HG02943 (cell line): ENCODE results near the gene B3GNT7.
"Not testable (repeated sequence)": the region's sequence is repeated elsewhere in the genome, so short reads cannot be mapped to it uniquely, and the experiment has no call there.

ENCODE experiments used
- ATAC-seq: cut with Tn5 transposase; IDR thresholded peaks from one replicate; pipeline ENCODE4 v1.9.1; 2021; ENCODE audit warnings: mild to moderate bottlenecking, low read depth, moderate library complexity; ENCODE audit not compliant: unreplicated experiment

B3GNT7 gene

DNA sequence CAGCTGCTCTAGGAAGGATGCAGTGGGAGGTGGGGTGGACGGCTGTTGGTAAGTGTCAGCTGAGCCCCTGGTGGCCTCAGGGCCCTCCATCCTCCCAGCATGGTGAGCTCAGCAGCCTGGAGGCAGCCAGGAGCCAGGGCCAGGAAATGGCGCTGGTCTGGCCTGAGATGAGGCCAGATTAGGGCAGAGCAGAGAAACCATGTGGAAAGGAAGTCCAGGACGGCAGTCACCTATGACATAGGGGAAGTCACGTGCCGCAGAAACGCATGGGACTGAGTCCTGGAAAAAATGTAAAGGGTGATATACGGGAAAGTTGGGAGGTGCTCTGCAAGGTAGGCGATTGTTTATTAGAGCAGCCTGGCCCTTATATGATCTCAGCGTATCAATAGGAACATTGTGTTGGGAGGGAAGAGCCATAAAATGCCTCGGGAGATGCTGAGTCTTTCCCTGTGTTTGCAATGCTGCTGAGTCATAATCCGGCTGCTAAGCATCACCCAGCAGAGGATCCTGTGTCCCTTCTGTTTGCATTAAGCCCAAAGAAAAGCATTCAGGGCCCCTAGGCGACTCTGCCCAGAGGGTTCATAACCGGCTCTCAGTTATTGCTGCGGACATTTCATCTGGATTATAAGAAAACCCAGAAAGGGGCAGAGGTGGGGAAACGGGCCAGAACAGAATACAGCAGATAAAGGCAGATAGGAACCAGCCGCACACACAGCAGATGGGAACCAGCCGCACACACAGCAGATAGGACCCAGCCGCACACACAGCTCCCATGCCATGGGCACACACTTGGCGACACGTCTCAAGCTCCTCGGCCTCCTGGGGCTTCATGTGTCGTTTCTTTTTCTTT is 30.3 kb upstream of the B3GNT7 start:
- ATAC-seq = no peak

- ATAC-seq = no peak
Measured at GRCh38 chr2:231367178-231367577, 28.3 kb upstream of the B3GNT7 start.

- no peak for ATAC-seq
Measured at GRCh38 chr2:231369580-231370428, 25.7 kb upstream of the B3GNT7 start.

DNA sequence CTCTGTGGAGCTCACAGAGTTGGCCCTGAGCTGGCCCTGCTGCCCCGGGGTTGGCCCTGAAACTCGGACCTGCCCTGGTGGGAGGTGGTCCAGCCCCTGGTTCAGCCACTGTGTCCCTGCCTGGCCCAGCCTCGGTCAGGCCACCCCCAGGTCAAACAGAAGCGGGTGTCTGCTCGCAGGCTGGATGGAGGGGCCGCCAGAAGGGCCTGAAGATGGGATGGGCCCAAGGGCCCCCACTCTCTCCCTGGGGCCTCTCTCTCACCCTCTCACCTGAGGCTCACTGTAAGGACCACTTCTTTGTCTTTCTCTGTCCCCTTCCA is 25.1 kb upstream of the B3GNT7 start:
- no peak for ATAC-seq

DNA sequence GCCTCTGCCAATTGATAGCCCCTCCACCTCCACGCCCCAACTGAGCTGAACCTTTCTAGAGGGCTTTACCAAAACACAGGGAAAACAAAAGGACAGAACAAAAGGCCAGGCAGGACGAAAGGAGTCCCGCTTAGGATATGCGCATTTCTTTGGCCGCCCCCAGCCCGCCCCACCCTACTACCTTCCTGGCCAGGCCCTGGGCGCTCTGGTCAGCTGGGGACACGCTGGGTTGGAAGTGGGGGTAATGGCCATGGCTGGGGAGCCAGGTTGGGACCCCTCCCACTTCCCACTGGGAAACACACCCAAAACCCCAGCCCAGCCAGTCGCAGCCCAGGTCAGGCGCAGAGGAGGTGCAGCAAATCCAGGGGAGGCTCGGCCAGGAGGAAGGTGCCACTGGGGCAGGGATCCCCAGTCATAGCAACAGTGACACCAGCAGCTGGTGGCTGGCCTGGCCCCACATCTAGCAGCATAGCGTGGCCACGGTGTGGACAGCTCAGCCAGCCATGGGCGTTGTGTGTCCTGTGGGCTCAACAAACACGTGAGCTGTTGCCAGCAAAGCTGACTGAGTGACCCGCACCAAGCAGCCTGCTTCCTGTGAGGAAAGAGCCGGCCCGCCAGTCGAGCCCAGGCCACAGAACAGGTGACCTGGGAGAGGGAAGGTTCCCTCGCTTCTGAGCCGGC is 24.6 kb upstream of the B3GNT7 start:
- ATAC-seq = no peak

DNA sequence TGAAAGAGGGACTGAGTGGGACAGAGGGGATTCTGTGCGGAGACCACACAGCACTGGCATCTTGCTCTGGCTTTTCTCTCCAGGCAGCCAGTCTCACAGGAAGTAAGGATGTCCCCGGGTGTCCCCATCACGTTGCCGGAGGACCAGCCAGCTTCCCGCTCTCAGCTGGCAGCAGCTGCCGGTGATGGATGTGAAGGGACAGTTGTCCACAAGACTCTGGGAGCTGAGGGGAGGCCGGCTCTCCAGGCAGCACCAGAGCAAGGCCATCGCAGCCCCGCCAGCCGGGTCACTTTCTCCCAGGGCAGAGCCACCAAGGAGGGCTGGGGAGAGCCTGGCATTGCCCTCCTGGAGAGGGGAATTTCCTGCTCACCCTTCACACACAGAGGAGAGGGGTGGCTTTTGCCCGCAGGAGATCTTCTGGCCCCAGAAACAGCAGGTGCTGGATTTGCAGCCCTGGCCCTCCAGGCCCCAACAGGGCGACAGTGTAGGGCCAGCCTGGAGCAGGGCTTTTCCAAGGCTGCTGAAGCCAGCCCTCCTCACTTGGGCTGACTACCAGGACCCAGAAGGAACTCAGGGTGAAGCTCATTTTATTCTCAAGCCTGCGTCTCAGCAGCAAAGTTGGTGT is 24.0 kb upstream of the B3GNT7 start:
- no peak for ATAC-seq

- no peak for ATAC-seq
Measured at GRCh38 chr2:231372326-231372725, 23.2 kb upstream of the B3GNT7 start.

- ATAC-seq = no peak
Measured at GRCh38 chr2:231373184-231373583, 22.3 kb upstream of the B3GNT7 start.

DNA sequence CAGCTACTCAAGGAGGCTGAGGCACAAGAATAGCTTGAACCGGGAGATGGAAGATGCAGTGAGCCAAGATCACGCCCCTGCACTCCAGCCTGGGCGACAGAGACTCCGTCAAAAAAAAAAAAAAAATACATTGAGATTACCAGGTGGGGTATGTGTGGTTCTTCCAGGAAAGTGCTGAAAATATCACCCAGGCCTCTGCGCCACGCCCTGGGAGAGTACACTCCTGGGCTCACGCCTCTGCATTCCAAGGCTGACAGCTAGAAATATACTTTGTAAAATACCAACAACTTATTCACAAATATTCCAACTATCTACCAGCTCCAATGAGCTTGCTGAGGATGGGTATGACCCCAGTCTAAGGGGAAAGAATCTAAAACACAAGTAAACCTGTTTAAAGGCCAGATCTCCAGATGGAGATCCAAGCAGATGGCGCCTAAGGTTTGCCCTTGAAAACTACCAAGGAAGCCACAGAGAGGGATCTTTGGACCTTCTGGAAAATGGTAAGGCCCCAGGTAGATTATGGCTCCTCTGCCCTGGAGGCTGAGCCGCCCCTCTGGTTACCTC is 21.6 kb upstream of the B3GNT7 start:
- no peak for ATAC-seq

GRCh38 chr2:231374771-231375170 is 20.7 kb upstream of the B3GNT7 start:
- ATAC-seq = no peak

- not testable (repeated sequence) for ATAC-seq
Measured at GRCh38 chr2:231375994-231376615, 19.4 kb upstream of the B3GNT7 start.

GRCh38 chr2:231376857-231377256 is 18.7 kb upstream of the B3GNT7 start:
- ATAC-seq = no peak

- ATAC-seq = no peak
Measured at GRCh38 chr2:231378026-231378722, 17.3 kb upstream of the B3GNT7 start.

GRCh38 chr2:231379266-231380215 is 16.0 kb upstream of the B3GNT7 start:
- no peak for ATAC-seq

DNA sequence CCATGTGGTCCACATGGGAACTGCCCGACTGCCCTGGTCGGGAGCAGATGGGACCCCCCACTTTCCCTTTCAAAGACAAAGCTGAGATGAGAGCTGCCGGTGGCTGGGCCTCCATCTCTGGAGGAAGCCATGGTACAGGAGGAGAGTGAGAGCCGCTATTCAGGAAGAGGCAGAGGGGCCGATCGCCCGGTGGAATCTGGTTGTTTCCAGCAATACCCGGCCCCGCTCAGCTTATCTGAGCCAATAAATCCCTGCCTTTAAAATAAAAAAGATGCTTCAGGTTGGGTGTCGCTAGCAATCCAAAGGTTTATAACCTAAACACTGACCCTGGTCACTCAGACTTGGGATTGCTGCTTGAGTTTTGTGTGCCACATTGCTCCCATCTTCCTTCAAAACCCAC is 15.2 kb upstream of the B3GNT7 start:
- no peak for ATAC-seq

DNA sequence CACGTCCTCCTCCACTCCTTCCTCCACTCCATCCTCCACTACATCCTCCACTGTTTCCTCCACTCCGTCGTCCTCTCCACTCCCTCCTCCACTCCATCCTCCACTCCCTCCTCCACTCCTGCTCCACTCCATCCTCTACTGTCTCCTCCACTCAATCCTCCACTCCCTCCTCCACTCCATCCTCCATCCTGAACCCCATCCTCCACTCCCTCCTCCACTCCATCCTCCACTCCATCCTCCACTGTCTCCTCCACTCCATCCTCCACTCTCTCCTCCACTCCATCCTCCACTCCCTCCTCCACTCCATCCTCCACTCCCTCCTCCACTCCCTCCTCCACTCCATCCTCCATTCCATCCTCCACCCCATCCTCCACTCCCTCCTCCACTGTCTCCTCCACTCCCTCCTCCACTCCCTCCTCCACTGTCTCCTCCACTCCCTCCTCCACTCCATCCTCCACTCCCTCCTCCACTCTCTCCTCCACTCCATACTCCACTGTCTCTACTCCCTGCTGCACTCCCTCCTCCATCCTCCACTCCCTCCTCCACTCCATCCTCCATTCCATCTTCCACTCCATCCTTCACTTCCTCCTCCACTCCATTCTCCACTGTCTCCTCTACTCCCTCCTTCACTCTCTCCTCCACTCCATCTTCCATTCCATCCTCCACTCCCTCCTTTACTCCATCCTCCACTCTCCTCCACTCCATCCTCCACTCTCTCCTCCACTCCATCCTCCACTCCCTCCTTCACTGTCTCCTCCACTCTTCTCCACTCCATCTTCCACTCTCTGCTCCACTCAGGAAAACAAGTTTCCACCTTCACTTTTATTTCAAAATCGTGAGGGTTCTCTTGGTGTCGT is 14.3 kb upstream of the B3GNT7 start:
- ATAC-seq = no peak

DNA sequence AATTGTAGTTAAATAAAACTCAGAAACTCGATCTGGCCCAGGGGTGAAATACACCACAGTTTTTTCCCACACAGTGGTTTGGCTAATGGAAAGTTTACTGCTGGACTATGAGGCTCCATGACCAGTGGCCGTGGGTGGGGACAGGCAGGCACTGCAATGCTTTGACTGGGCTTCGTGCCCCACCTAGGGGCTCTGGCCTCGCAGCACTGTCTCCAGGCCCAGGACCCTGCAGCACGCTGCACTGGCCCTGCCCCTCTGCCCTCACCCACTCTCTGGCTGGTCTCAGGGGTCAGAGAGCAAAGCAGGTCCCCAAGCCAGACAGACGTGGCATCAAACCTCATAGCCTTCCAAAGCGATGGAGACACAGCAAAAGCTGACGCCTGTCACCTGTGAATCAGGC is 13.4 kb upstream of the B3GNT7 start:
- no peak for ATAC-seq
